Stimulated activated naive CD4-positive, alpha-beta T cell treated with Interleukin-2 at 50 U/mL for 16 hours (primary cell): ENCODE results near the gene NAPB.
A peak's percentile ranks its signal among the peaks of the same experiment; 100 is the strongest.
"Not testable (repeated sequence)": the region's sequence is repeated elsewhere in the genome, so short reads cannot be mapped to it uniquely, and the experiment has no call there.

Source experiments
- DNase-seq: peaks from one replicate; lab custom pipeline; 2025; lab: John Stamatoyannopoulos, UW

NAPB gene

GRCh38 chr20:23420943-23421931, at the start of gene NAPB:
TSS of gene NAPB (minus strand) at chr20:23421488. CDS start at chr20:23421402, 86 bp downstream.
- DNase-seq, result peak; percentile 92

- not testable (repeated sequence) for DNase-seq
These were observed 45.7 kb upstream of the NAPB start for GRCh38 chr20:23466961-23467360.

DNA sequence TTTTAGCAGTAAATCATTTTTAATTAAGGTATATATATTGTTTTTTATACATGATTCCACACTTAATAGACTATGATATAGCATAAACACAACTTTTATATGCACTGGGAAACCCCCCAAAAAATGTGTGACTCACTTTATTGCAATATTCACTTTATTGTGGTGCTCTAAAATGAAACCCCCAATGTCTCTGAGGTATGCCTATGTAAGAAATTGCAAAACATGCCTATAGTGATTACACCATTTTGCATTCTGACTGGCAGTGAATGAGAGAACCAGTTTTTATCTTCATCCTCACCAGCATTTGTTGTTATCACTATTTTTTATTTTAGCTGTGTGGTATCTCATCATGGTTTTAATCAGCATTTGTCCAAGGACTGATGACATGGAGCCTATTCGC, 39.9 kb upstream of the NAPB start:
- DNase-seq, result no peak

DNA sequence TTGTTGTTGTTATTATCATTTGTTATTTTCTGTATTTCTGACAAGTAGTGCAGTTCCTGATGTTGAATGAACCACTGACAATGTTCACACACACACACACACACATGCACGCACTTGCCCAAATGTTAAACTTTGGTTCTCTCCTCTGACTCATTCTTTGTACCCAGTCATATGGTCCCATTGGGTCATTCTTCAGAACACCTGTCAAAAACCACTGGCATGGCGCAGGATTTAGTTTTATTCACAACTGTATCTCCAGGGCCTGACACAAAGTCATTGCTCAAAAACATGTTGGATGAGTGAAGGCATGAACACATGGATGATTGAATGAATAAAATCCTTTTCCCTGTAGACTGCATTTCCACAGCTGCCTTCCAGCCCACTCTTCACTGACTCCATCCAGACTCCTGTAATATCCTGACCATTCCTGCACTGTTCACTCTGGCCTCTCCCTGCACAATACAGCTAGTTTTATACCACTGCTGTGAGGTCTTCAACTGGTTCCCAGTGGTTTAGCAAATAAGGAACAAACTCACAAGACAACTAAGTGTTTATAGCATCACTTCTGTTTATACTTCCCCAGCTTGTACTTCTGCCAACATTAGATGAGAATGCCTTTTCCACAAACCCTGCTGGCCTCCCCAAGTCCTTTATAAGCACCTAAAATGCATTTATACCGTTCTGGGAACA, 38.3 kb upstream of the NAPB start:
- DNase-seq, result no peak

DNA sequence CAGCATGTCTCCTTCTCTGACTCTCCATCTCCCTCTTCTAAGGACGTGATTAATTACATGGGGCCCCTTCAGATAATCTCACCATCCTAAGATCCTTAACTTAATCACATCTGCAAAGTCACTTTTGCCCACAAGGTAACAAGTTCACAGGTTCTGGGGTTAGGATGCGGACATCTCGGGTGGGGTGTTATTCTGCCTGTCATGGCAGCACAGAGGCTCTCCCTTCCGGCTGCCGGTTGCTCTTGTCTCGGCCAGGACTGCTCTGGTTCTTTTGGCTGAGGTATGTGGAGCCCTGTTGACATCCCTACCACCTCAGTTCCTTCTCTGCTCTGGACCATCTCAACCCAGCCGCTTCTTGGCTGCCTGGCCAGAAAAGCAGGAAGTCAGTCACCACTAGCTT, 35.6 kb upstream of the NAPB start:
- no peak for DNase-seq

DNA sequence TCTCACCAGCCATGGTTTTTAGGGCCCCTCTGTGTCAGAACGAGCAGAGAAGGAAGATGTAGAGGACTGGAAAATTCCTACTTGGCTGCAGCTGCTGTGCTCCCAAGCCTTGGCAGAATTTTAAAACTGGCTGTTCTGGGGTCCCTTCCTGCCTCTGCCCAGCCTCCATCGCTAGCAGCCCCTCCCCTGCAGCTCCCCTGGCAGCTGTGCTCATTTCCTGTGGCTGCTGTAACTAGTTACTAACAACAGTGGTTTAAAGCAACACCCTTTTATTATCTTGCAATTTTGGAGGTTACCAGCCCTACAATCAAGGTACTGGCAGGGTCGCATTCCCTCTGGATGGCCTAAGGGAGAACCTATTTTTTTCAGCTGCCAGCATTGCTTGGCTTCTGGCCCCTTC, 35.1 kb upstream of the NAPB start:
- no peak for DNase-seq

DNA sequence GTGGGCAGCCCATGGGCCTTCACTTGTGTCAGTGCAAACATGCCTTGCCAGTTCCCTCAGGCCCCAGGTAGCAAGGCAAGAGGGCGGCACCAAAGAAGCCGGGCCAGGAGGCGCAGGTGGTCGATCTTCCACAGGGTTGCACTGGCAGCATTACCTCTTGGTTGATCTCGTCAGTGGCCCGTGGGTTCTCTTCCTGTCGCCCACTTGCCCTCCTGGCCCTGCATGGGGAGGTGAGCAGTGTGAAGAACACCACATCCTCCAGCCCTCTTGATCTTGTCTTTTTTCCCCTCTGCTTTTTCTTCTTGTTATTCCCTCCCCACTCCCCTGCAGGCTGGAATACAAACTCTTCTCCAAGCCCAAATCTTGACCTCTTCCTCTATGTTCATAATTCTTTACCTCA, 34.4 kb upstream of the NAPB start:
- DNase-seq, result no peak

- no peak for DNase-seq
These were observed 33.5 kb upstream of the NAPB start for GRCh38 chr20:23454816-23455215.

DNA sequence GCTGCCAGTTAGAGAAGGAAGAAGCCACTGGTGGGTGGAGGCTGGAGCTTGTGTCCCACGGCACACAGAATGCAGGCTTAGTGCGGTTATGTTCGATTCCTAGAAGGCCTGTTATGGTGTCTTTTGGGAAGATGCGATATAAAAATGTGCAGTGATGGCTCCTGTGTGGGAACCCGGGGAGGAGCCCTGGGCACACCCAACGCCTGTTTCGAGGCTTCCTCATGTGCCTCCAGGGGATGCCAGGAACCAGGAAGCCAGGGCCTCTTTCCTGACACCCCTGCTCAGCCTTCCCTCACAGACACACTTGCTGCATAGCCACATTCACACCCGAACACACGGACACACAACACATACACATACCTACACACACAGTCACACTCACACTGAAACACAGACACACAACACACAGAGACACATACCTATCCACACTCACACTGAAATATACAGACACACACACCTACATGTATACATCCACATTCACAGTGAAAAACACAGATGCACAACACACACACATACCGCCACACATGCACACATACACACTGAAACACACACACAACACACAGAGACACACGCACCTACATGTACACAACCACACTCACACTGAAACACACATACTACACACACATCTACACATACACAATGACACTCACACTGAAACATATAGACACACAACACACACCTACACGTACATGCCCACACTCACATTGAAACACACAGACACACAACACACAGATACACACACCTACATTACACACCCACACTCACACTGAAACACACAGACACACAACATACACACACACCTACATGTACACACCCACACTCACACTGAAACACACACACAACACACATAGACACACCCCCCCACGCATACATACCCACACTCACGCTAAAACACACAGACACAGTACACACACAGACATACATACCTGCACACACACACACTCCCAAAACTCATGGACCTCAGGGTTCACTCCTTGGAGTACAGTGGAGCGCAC, 32.6 kb upstream of the NAPB start:
- no peak for DNase-seq

GRCh38 chr20:23452776-23453175, 31.5 kb upstream of the NAPB start, which contains the start of gene CST11:
TSS of gene CST11 (minus strand) at chr20:23452876. CDS start at chr20:23452811, 65 bp downstream.
- no peak for DNase-seq

- DNase-seq, result no peak
These were observed 30.7 kb upstream of the NAPB start for GRCh38 chr20:23451956-23452487.

DNA sequence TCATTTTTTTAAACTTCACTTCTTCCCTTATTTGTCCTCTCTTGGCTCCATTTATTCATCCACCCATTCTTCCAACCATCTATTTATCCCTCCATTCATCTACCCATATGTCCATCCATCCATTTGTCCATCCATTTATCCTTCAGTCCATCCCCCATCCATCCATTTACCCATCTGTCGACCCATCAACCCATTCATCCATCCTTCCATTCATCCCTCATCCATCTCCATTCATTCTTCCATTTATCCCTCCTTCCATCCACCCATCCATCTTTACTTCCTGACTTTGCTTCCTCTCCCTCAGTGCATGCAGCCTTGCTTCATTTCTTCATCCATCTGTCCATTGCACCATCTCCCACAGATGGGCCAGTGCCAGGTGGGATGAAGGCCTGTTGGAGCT, 29.6 kb upstream of the NAPB start:
- no peak for DNase-seq

- DNase-seq, result no peak
These were observed 28.1 kb upstream of the NAPB start for GRCh38 chr20:23449421-23449820.

GRCh38 chr20:23448167-23448566, 26.9 kb upstream of the NAPB start:
- no peak for DNase-seq

- peak; percentile 11 for DNase-seq
These were observed 25.2 kb upstream of the NAPB start for GRCh38 chr20:23446505-23446904.

DNA sequence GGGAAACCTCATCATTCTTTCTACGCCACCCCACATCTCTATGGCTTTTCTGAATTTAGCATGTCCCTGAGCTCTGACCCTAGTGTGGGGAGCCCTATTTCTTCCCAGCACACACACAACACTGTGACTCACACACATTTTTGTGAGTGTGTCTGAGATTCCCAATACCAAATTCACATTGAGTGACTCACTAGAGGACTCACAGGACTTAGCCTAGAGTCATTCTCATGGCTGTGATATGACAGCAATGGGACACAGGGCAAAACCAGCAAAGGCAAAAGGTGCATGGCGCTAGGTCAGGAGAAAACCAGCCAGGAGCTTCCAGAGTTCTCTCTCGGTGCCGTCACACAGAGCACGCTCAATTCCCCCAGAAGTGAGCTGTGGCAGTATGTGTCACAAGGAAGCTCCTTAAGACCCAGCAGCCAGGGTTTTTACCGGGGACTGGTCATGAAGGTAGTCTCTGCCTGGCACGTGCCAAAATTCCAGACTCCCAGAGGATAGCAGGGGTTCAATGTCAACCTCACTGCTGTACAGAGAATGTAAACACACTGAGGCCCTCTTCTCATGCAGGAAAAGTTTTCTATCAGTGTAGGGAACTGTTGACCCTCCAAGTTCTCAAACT, 24.4 kb upstream of the NAPB start:
- no peak for DNase-seq

GRCh38 chr20:23444859-23445258, 23.6 kb upstream of the NAPB start:
- no peak for DNase-seq

GRCh38 chr20:23442436-23442835, 21.1 kb upstream of the NAPB start:
- no peak for DNase-seq

DNA sequence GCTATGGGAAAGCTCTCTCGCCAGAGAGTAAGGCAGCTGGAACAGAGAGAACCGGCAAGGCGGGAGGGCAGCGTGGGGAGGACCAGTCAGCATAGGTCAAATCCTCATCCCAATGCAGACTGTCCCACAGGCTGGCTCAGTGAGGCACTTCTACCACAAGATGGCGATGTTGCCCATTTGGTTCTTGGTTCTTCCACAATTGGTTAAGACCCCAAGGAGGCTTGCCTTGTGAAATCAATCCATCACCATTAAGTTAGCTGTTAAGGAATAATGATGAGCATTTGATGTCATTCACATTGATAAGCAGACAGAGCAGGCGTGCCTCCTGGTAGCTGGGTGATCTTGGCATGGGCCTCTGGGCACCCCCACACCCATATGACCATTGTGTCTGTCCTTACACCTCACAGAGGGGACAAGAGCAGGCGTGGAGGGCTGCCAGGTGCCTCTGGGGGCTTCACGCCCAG, 20.6 kb upstream of the NAPB start:
- peak; percentile 41 for DNase-seq

- no peak for DNase-seq
These were observed 18.7 kb upstream of the NAPB start for GRCh38 chr20:23440004-23440403.

- DNase-seq, result no peak
These were observed 17.4 kb upstream of the NAPB start for GRCh38 chr20:23438661-23439060.
